Neural crest cell (in vitro differentiated cells): ENCODE data around the gene CCDC134. TPM values are rescaled to one million over a fixed set of nuclear protein-coding genes. Genes with fewer than 3 reads are reported as not detected.
"Not testable (repeated sequence)": the region's sequence is repeated elsewhere in the genome, so short reads cannot be mapped to it uniquely, and the experiment has no call there.

ENCODE experiments used
- DNase-seq: peaks from one replicate; pipeline ENCODE4 v3.0.0; 2021; ENCODE audit warnings: low read depth, mixed read lengths, low spot score
- H3K27ac Mint-ChIP-seq: one replicate; pipeline ENCODE4 v1.8.0; 2021; ENCODE audit warnings: mild to moderate bottlenecking, mixed read lengths; ENCODE audit not compliant: unreplicated experiment
- H3K27me3 Mint-ChIP-seq: 2 replicates; pipeline ENCODE4 v1.8.0; 2021; ENCODE audit warnings: low read depth, mild to moderate bottlenecking, mixed read lengths
- H3K36me3 Mint-ChIP-seq: 2 replicates; pipeline ENCODE4 v1.8.0; 2021; ENCODE audit warnings: low read depth, mild to moderate bottlenecking, mixed read lengths
- H3K4me1 Mint-ChIP-seq: 2 replicates; pipeline ENCODE4 v1.8.0; 2021; ENCODE audit warnings: mixed read lengths
- H3K4me3 Mint-ChIP-seq: one replicate; pipeline ENCODE4 v1.8.0; 2021; ENCODE audit warnings: mild to moderate bottlenecking, mixed read lengths
- H3K9me3 Mint-ChIP-seq: 2 replicates; pipeline ENCODE4 v1.8.0; 2021; ENCODE audit warnings: mixed read lengths
- CTCF ChIP-seq: fragments of 200-600 bp; sonication (generic); conservative IDR thresholded peaks from 2 replicates; pipeline ENCODE4 v1.5.0; 2021; ENCODE audit warnings: antibody characterized with exemption, mild to moderate bottlenecking
- total RNA-seq: library from RNA; stranded (reverse); gene quantifications from 2 replicates; pipeline ENCODE4 v1.2.1, GENCODE V29; 2021

The CCDC134 gene
- total RNA-seq, 1 donor from 2014 or later = 23.0 TPM

- Mint-ChIP-seq H3K4me3 (no peak overlapping the region), H3K27ac (no peak overlapping the region), H3K36me3 (peaks cover 11% of the 10 kb centered on the region), H3K4me1 (peaks cover 5% of the 10 kb centered on the region), H3K9me3 (no peaks in the 10 kb centered on the region), H3K27me3 (no peaks in the 10 kb centered on the region)
- TF ChIP-seq CTCF = no peak
- DNase-seq = no peak
Measured at GRCh38 chr22:41868556-41868955, 68.1 kb downstream of the CCDC134 start.

- Mint-ChIP-seq H3K27ac (peak overlapping the region; percentile 43), H3K36me3 (peaks cover 13% of the 10 kb centered on the region)
- not testable (repeated sequence) for H3K4me1 Mint-ChIP-seq, H3K27me3 Mint-ChIP-seq, H3K9me3 Mint-ChIP-seq, H3K4me3 Mint-ChIP-seq, DNase-seq
Measured at GRCh38 chr22:41870081-41870480, 69.6 kb downstream of the CCDC134 start.

- DNase-seq = no peak
- TF ChIP-seq CTCF = no peak
- Mint-ChIP-seq H3K9me3 (no peaks in the 10 kb centered on the region), H3K36me3 (peaks cover 13% of the 10 kb centered on the region), H3K27ac (no peak overlapping the region), H3K4me1 (no peaks in the 10 kb centered on the region), H3K4me3 (no peak overlapping the region), H3K27me3 (no peaks in the 10 kb centered on the region)
Measured at GRCh38 chr22:41870786-41871185, 70.3 kb downstream of the CCDC134 start.

- no peak for TF ChIP-seq CTCF
- DNase-seq = no peak
- Mint-ChIP-seq H3K9me3 (no peaks in the 10 kb centered on the region), H3K4me3 (no peak overlapping the region), H3K36me3 (peaks cover 17% of the 10 kb centered on the region), H3K27ac (no peak overlapping the region), H3K27me3 (no peaks in the 10 kb centered on the region), H3K4me1 (no peaks in the 10 kb centered on the region)
Measured at GRCh38 chr22:41873391-41873790, 72.9 kb downstream of the CCDC134 start.

- H3K36me3 Mint-ChIP-seq = peaks cover 18% of the 10 kb centered on the region
- H3K4me1 Mint-ChIP-seq = no peaks in the 10 kb centered on the region
- no peak for TF ChIP-seq CTCF
- H3K9me3 Mint-ChIP-seq = no peaks in the 10 kb centered on the region
- H3K27me3 Mint-ChIP-seq = no peaks in the 10 kb centered on the region
- no peak overlapping the region for H3K4me3 Mint-ChIP-seq
- DNase-seq = no peak
- no peak overlapping the region for H3K27ac Mint-ChIP-seq
Measured at GRCh38 chr22:41874090-41874489, 73.6 kb downstream of the CCDC134 start.

- no peaks in the 10 kb centered on the region for H3K4me1 Mint-ChIP-seq
- H3K27ac Mint-ChIP-seq = no peak overlapping the region
- no peak for DNase-seq
- H3K36me3 Mint-ChIP-seq = peaks cover 18% of the 10 kb centered on the region
- H3K27me3 Mint-ChIP-seq = no peaks in the 10 kb centered on the region
- no peak overlapping the region for H3K4me3 Mint-ChIP-seq
- TF ChIP-seq CTCF = no peak
- H3K9me3 Mint-ChIP-seq = no peaks in the 10 kb centered on the region
Measured at GRCh38 chr22:41875531-41876270, 75.2 kb downstream of the CCDC134 start.
